ENCODE results near the gene ZNF444.
"Not testable (repeated sequence)": the region's sequence is repeated elsewhere in the genome, so short reads cannot be mapped to it uniquely, and the experiment has no call there.

ZNF444 gene

DNA sequence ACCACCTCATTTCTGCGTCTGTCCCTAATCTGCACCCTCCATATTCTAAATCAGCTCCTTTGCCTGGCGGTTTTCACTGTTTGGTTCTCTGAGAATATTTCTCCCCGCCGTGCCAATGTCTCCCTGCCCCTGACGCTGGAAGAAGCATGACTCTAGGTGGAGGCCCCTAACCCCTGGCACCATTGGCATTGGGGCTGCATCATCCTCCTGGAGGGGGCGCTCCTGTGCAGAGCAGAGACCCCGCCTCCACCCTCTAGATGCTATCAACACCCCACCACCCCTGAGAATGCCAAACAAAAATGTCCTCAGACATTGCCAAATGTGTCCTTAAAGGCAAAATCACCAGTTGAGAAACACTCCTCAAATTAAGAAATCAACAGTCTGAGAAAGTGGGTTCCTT, 50.0 kb downstream of the ZNF444 start:
- no peak overlapping the region for H3K27ac ChIP-seq (ENCODE audit: low read depth, low read length)
- H3K27me3 ChIP-seq (ENCODE audit: insufficient read depth, low read length), result no peaks in the 10 kb centered on the region
- no peaks in the 10 kb centered on the region for H3K4me1 ChIP-seq (ENCODE audit: insufficient read depth, low read length)
- no peaks in the 10 kb centered on the region for H3K36me3 ChIP-seq (ENCODE audit: insufficient read depth, low read length)
- WGBS, result 82% methylated on average over 7 of the region's 7 CpGs
- H3K9me3 ChIP-seq (ENCODE audit: insufficient read depth, low read depth, low read length), result no peaks in the 10 kb centered on the region
- H3K9ac ChIP-seq (ENCODE audit: low read depth, low read length), result no peak overlapping the region
- H3K4me3 ChIP-seq (ENCODE audit: low read length), result no peak overlapping the region

GRCh38 chr19:56191711-56192110, 50.6 kb downstream of the ZNF444 start:
- H3K27ac ChIP-seq (ENCODE audit: low read depth, low read length), result no peak overlapping the region
- H3K9me3 ChIP-seq (ENCODE audit: insufficient read depth, low read depth, low read length), result no peaks in the 10 kb centered on the region
- 92% methylated on average over 10 of the region's 10 CpGs for WGBS
- H3K4me3 ChIP-seq (ENCODE audit: low read length), result no peak overlapping the region
- no peaks in the 10 kb centered on the region for H3K4me1 ChIP-seq (ENCODE audit: insufficient read depth, low read length)
- no peaks in the 10 kb centered on the region for H3K27me3 ChIP-seq (ENCODE audit: insufficient read depth, low read length)
- no peaks in the 10 kb centered on the region for H3K36me3 ChIP-seq (ENCODE audit: insufficient read depth, low read length)
- no peak overlapping the region for H3K9ac ChIP-seq (ENCODE audit: low read depth, low read length)

GRCh38 chr19:56193981-56194640, 53.0 kb downstream of the ZNF444 start:
- H3K27me3 ChIP-seq (ENCODE audit: insufficient read depth, low read length), result no peaks in the 10 kb centered on the region
- no peak overlapping the region for H3K9ac ChIP-seq (ENCODE audit: low read depth, low read length)
- 84% methylated on average over 12 of the region's 12 CpGs for WGBS
- H3K4me1 ChIP-seq (ENCODE audit: insufficient read depth, low read length), result no peaks in the 10 kb centered on the region
- H3K27ac ChIP-seq (ENCODE audit: low read depth, low read length), result no peak overlapping the region
- no peaks in the 10 kb centered on the region for H3K9me3 ChIP-seq (ENCODE audit: insufficient read depth, low read depth, low read length)
- no peaks in the 10 kb centered on the region for H3K36me3 ChIP-seq (ENCODE audit: insufficient read depth, low read length)
- no peak overlapping the region for H3K4me3 ChIP-seq (ENCODE audit: low read length)

GRCh38 chr19:56197646-56198045, 56.6 kb downstream of the ZNF444 start, which contains the start of gene ZSCAN5B:
TSS of gene ZSCAN5B (minus strand) at chr19:56197783. CDS start at chr19:56193052, 4,731 bp downstream.
- H3K27me3 ChIP-seq (ENCODE audit: insufficient read depth, low read length), result not testable (repeated sequence)

GRCh38 chr19:56199687-56200086, 58.6 kb downstream of the ZNF444 start:
- H3K27ac ChIP-seq (ENCODE audit: low read depth, low read length), result no peak overlapping the region
- WGBS, result 84% methylated on average over 6 of the region's 7 CpGs
- H3K4me3 ChIP-seq (ENCODE audit: low read length), result no peak overlapping the region
- no peaks in the 10 kb centered on the region for H3K27me3 ChIP-seq (ENCODE audit: insufficient read depth, low read length)
- H3K9me3 ChIP-seq (ENCODE audit: insufficient read depth, low read depth, low read length), result no peaks in the 10 kb centered on the region
- no peak overlapping the region for H3K9ac ChIP-seq (ENCODE audit: low read depth, low read length)
- H3K4me1 ChIP-seq (ENCODE audit: insufficient read depth, low read length), result no peaks in the 10 kb centered on the region
- no peaks in the 10 kb centered on the region for H3K36me3 ChIP-seq (ENCODE audit: insufficient read depth, low read length)

More at GRCh38 chr19:56197646-56198045, 56.6 kb downstream of the ZNF444 start, which contains the start of gene ZSCAN5B:
- H3K36me3 ChIP-seq (ENCODE audit: insufficient read depth, low read length); H3K4me1 ChIP-seq (ENCODE audit: insufficient read depth, low read length); H3K9me3 ChIP-seq (ENCODE audit: insufficient read depth, low read depth, low read length); H3K4me3 ChIP-seq (ENCODE audit: low read length); H3K9ac ChIP-seq (ENCODE audit: low read depth, low read length); H3K27ac ChIP-seq (ENCODE audit: low read depth, low read length): not testable (repeated sequence)
- 93% methylated on average over 23 of the region's 23 CpGs for WGBS

- no peaks in the 10 kb centered on the region for H3K27me3 ChIP-seq (ENCODE audit: insufficient read depth, low read length)
- H3K4me1 ChIP-seq (ENCODE audit: insufficient read depth, low read length), result no peaks in the 10 kb centered on the region
- H3K36me3 ChIP-seq (ENCODE audit: insufficient read depth, low read length), result no peaks in the 10 kb centered on the region
- 79% methylated on average over 2 of the region's 3 CpGs for WGBS
- H3K27ac ChIP-seq (ENCODE audit: low read depth, low read length), result no peak within 1 kb of the TSS
- H3K9ac ChIP-seq (ENCODE audit: low read depth, low read length), result no peak within 1 kb of the TSS
- H3K4me3 ChIP-seq (ENCODE audit: low read length), result no peak within 1 kb of the TSS
- H3K9me3 ChIP-seq (ENCODE audit: insufficient read depth, low read depth, low read length), result no peaks in the 10 kb centered on the region
Measured at GRCh38 chr19:56201973-56202372, 60.9 kb downstream of the ZNF444 start, which contains the start of gene ZSCAN5C. TSS of gene ZSCAN5C (plus strand) at chr19:56202273. CDS start at chr19:56205914, 3,641 bp downstream.

DNA sequence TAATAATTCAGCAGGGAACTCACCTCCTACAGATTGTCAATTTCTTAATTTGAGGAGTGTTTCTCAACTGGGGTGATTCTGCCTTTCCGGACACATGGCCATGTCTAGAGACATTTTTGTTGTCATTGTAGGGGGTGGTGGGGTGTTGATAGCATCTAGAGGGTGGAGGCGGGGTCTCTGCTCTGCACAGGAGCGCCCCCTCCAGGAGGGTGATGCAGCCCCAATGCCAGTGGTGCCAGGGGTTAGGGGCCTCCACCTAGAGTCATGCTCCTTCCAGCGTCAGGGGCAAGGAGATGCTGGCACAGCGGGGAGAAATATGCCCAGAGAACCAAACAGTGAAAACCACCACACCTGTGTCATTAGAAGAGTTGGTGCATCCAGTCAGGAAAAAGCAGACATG, 66.5 kb downstream of the ZNF444 start:
- 92% methylated on average over 3 of the region's 5 CpGs for WGBS
- not testable (repeated sequence) for H3K36me3 ChIP-seq (ENCODE audit: insufficient read depth, low read length); H3K27me3 ChIP-seq (ENCODE audit: insufficient read depth, low read length)

GRCh38 chr19:56209091-56209490, 68.0 kb downstream of the ZNF444 start:
- 90% methylated on average over 12 of the region's 12 CpGs for WGBS
- no peak overlapping the region for H3K27ac ChIP-seq (ENCODE audit: low read depth, low read length)
- H3K4me1 ChIP-seq (ENCODE audit: insufficient read depth, low read length), result no peaks in the 10 kb centered on the region
- H3K27me3 ChIP-seq (ENCODE audit: insufficient read depth, low read length), result no peaks in the 10 kb centered on the region
- no peak overlapping the region for H3K4me3 ChIP-seq (ENCODE audit: low read length)
- H3K9ac ChIP-seq (ENCODE audit: low read depth, low read length), result no peak overlapping the region
- no peaks in the 10 kb centered on the region for H3K9me3 ChIP-seq (ENCODE audit: insufficient read depth, low read depth, low read length)
- no peaks in the 10 kb centered on the region for H3K36me3 ChIP-seq (ENCODE audit: insufficient read depth, low read length)

More for the DNA sequence above, 66.5 kb downstream of the ZNF444 start:
- not testable (repeated sequence) for H3K9me3 ChIP-seq (ENCODE audit: insufficient read depth, low read depth, low read length); H3K4me3 ChIP-seq (ENCODE audit: low read length); H3K9ac ChIP-seq (ENCODE audit: low read depth, low read length); H3K27ac ChIP-seq (ENCODE audit: low read depth, low read length); H3K4me1 ChIP-seq (ENCODE audit: insufficient read depth, low read length)

DNA sequence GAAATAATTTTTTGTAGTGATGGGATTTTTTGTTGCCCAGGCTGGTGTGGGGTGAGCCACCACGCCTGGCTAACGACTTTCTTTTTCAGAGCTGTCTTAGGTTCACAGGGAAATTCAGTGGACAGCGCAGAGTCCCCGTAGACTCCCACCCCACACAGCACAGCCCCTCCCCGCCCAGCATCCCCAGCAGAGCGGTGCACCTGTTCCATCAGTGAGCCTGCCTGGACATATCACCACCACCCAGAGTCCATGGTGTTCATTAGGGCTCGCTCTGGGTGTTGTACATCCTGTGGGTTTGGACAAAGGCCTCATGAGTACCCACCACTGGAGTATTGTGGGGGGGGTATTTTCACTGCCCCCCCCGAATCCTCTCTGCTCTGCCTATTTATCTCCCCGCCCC, 68.9 kb downstream of the ZNF444 start:
- 88% methylated on average over 8 of the region's 9 CpGs for WGBS
- H3K9ac ChIP-seq (ENCODE audit: low read depth, low read length); H3K4me1 ChIP-seq (ENCODE audit: insufficient read depth, low read length); H3K4me3 ChIP-seq (ENCODE audit: low read length); H3K27me3 ChIP-seq (ENCODE audit: insufficient read depth, low read length); H3K9me3 ChIP-seq (ENCODE audit: insufficient read depth, low read depth, low read length); H3K27ac ChIP-seq (ENCODE audit: low read depth, low read length); H3K36me3 ChIP-seq (ENCODE audit: insufficient read depth, low read length): not testable (repeated sequence)
